ENCODE data around the gene DNAJC22. TPM values are rescaled to one million over a fixed set of nuclear protein-coding genes. Genes with fewer than 3 reads are reported as not detected.

The DNAJC22 gene
- total and polyA plus RNA-seq, 2 of the 13 experiments (the other 11 are each of a cell fraction or from before 2014, with no cell fraction given), result 25.2 to 31.7 TPM

GRCh38 chr12:49347311-49348193 is 864 bp downstream of the DNAJC22 start:
- H3K4me3 ChIP-seq (replicated peaks in 1 of 3; ENCODE audit: insufficient read depth in 1 of 3, low read depth in 2 of 3, low read length in 3 of 3), result peak overlapping the region; percentile 63 to 86 (median 84)
- peaks cover 17% of the 10 kb centered on the region for H3K79me2 ChIP-seq (ENCODE audit: insufficient read depth, low read length)
- FAIRE-seq (peak; percentile 90), ATAC-seq (peak; percentile 92), DNase-seq (ENCODE audit: low spot score) (peak; percentile 95)
- peaks cover 64% of the 10 kb centered on the region for H3K4me1 ChIP-seq (ENCODE audit: insufficient read depth, low read length)
- WGBS (ENCODE audit: low lambda C conversion rate), result 3% methylated on average over 19 of the region's 37 CpGs
- in situ Hi-C loops (cut with HindIII; ENCODE audit: extremely low pct_ligation_motif_present, low pct_unique_long_range_greater_than_20kb) (loop anchor here (10.0 kb wide), 1 partner anchor 63 kb away; no protein-coding TSS in a partner anchor), intact Hi-C loops (cut with micrococcal nuclease; ENCODE audit: unreplicated experiment) (loop anchor here (1.0 kb wide), 1 partner anchor 24 kb away; the partner anchor contains the start of gene TROAP)
- 0 out of 2 replicates have a peak, but pooled peaks cover 6% of the 10 kb centered on the region for H4K20me1 ChIP-seq (ENCODE audit: insufficient read depth, low read length)
- peak overlapping the region; percentile 90 for H3K9ac ChIP-seq (ENCODE audit: insufficient read depth, low read depth, low read length)
- ChIA-PET POLR2A (interaction anchor here (0.6 to 4.5 kb wide), 14 partner anchors 9 to 394 kb away, joined by 3 to 41 read pairs (median 5); partner anchors contain the start of genes SPATS2, TMBIM6 and TROAP), CTCF (ENCODE audit: low intra/inter-chr PET ratio, low total read pairs) (interaction anchor here (1.0 to 3.0 kb wide), 5 partner anchors 9 to 166 kb away, joined by 4 to 6 read pairs (median 5); partner anchors contain the start of gene C1QL4)
- peak overlapping the region; percentile 85 for H3K27ac ChIP-seq (ENCODE audit: extremely low read length, insufficient read depth, low read length)
- no peaks in the 10 kb centered on the region for H3K9me3 ChIP-seq (ENCODE audit: low read length)
- peak overlapping the region; percentile 23 for H2AFZ ChIP-seq (ENCODE audit: low read length)
- H3K36me3 ChIP-seq (replicated peaks in 1 of 2; ENCODE audit: control insufficient read depth in 1 of 2, insufficient read depth in 2 of 2, low read length in 2 of 2), result peaks cover 2 to 3% of the 10 kb centered on the region in 2 experiments; a peak in 2 of 5 replicates
- H3K4me2 ChIP-seq (ENCODE audit: low read depth, low read length), result peak overlapping the region; percentile 98
- BruUV-seq (replicated peaks), result no TSS peak
- peaks cover 13 to 41% of the 10 kb centered on the region in 2 experiments; a peak in 4 of 5 replicates for H3K27me3 ChIP-seq (ENCODE audit: control insufficient read depth in 1 of 2, insufficient read depth in 2 of 2, low read length in 2 of 2)
- no peak for TF ChIP-seq PHF5A (CRISPR knock-in tag; IDR thresholded peaks at IDR 0.05; ENCODE audit: low read depth, unreplicated experiment)
- TF ChIP-seq ZNF687 (CRISPR knock-in tag; IDR thresholded peaks at IDR 0.05), result peak; percentile 86
- TF ChIP-seq, protein P1, sequence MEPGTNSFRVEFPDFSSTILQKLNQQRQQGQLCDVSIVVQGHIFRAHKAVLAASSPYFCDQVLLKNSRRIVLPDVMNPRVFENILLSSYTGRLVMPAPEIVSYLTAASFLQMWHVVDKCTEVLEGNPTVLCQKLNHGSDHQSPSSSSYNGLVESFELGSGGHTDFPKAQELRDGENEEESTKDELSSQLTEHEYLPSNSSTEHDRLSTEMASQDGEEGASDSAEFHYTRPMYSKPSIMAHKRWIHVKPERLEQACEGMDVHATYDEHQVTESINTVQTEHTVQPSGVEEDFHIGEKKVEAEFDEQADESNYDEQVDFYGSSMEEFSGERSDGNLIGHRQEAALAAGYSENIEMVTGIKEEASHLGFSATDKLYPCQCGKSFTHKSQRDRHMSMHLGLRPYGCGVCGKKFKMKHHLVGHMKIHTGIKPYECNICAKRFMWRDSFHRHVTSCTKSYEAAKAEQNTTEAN (CRISPR knock-in tag; conservative IDR thresholded peaks at IDR 0.05), result no peak; the same call in 1 of the 2 replicates
- no peak for TF ChIP-seq RAD51 (IDR thresholded peaks at IDR 0.05; ENCODE audit: borderline replicate concordance)
- TF ChIP-seq ZNF746 (CRISPR knock-in tag; IDR thresholded peaks at IDR 0.05), result peak; percentile 80
- TF ChIP-seq, protein P2, sequence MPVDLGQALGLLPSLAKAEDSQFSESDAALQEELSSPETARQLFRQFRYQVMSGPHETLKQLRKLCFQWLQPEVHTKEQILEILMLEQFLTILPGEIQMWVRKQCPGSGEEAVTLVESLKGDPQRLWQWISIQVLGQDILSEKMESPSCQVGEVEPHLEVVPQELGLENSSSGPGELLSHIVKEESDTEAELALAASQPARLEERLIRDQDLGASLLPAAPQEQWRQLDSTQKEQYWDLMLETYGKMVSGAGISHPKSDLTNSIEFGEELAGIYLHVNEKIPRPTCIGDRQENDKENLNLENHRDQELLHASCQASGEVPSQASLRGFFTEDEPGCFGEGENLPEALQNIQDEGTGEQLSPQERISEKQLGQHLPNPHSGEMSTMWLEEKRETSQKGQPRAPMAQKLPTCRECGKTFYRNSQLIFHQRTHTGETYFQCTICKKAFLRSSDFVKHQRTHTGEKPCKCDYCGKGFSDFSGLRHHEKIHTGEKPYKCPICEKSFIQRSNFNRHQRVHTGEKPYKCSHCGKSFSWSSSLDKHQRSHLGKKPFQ (CRISPR knock-in tag; IDR thresholded peaks at IDR 0.05; ENCODE audit: insufficient replicate concordance), result no peak
- no peak for TF ChIP-seq TERF1 (CRISPR knock-in tag; IDR thresholded peaks at IDR 0.05)
- TF ChIP-seq U2AF2 (IDR thresholded peaks at IDR 0.05; ENCODE audit: low read depth, low read length), result no peak
- no peak for TF ChIP-seq ATF7-NPFF (CRISPR knock-in tag; IDR thresholded peaks at IDR 0.05; ENCODE audit: low read depth)
- TF ChIP-seq, protein P3, sequence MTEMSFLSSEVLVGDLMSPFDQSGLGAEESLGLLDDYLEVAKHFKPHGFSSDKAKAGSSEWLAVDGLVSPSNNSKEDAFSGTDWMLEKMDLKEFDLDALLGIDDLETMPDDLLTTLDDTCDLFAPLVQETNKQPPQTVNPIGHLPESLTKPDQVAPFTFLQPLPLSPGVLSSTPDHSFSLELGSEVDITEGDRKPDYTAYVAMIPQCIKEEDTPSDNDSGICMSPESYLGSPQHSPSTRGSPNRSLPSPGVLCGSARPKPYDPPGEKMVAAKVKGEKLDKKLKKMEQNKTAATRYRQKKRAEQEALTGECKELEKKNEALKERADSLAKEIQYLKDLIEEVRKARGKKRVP (CRISPR knock-in tag; IDR thresholded peaks at IDR 0.05), result no peak
- TF ChIP-seq MTF2 (CRISPR knock-in tag; IDR thresholded peaks at IDR 0.05; ENCODE audit: borderline replicate concordance), result peak; percentile 60; the same call in 1 of the 2 replicates
- no peak for TF ChIP-seq ZNF546 (CRISPR knock-in tag; conservative IDR thresholded peaks at IDR 0.05)
